GM19397 (cell line): ENCODE results near the gene LYST.
"Not testable (repeated sequence)": the region's sequence is repeated elsewhere in the genome, so short reads cannot be mapped to it uniquely, and the experiment has no call there.

Experiments
- ATAC-seq: cut with Tn5 transposase; IDR thresholded peaks from one replicate; pipeline ENCODE4 v1.9.1; 2021; ENCODE audit warnings: mild to moderate bottlenecking, moderate library complexity; ENCODE audit not compliant: unreplicated experiment

LYST gene

DNA sequence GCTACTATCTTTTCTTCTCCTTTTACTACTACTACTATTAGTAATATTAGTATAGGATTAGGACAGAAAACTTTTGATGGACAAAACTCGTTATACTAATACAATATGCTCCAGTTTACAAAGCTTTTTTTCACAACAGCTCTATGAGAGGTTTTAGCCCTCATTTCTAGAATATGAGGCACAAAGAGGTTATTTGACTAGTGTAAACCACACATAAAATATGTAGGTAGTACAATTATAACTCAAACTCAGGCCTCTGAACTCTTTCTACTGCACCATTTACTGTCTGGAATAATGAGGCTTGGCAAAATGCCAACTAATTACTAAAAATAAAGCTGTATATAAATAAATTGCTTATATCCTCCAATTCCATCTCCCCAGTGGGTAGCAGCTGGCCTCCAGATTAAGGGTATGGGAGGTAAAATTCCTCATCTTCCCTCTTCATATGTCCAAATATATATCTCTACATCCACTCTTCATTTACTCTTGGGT lies 99.9 kb downstream of the LYST start:
- no peak for ATAC-seq

DNA sequence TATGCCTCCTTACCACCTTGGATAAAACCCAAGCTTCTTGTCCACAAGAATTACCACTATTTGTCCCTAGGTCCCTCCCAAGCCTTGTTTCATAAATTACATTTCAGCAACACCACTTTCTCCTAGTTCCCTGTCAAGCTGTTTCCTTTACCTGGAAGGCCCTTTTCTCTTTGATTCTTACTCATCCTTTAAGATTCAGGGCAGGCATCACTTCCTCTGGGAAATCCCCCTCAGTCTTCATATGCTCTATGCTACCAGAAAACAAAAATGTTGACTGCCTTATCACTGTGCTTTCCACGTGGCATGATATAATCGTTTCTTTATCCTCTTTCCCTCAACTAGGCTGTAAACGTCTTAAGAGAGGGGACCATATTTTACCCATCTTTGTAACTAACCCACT lies 102.7 kb downstream of the LYST start:
- no peak for ATAC-seq

- ATAC-seq: no peak
These were observed 107.4 kb downstream of the LYST start for GRCh38 chr1:235759336-235759735.

DNA sequence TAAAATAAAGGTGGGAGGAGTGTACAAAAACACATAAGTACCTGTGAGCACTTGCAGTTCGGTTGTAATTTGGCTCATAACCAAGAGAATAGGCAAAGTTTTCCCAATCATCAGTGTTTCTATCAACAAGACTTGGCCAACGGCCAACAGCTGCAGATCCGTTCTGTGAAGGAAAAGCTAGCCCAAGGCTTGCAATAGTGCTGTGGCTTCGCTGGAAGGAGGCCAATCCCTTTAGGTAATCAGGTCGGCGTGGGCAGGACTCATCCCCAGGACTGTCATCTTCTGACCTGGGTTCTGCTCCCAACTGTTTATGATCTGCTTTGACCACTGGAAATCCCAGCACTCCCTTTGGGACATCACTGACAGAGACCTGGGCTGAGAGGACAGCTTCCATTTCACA lies 107.8 kb downstream of the LYST start:
- ATAC-seq: no peak

- ATAC-seq: no peak
These were observed 109.1 kb downstream of the LYST start for GRCh38 chr1:235757587-235758096.

DNA sequence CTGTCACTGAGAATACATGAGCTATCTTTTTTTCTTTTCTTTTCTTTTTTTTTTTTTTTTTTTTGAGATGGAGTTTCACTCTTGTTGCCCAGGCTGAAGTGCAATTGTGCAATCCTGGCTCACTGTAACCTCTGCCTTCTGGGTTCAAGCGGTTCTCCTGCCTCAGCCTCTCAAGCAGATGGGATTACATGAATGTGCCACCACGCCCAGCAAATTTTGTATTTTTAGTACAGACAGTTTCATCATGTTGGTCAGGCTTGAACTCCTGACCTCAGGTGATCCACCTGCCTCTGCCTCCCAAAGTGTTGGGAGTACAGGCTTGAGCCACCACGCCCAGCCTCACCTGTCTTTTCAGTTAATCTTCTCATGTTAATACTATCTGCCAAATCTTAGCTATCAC lies 112.5 kb downstream of the LYST start:
- ATAC-seq: not testable (repeated sequence)

- no peak for ATAC-seq
These were observed 116.9 kb downstream of the LYST start for GRCh38 chr1:235749755-235750300.

- no peak for ATAC-seq
These were observed 118.0 kb downstream of the LYST start for GRCh38 chr1:235748747-235749146.

DNA sequence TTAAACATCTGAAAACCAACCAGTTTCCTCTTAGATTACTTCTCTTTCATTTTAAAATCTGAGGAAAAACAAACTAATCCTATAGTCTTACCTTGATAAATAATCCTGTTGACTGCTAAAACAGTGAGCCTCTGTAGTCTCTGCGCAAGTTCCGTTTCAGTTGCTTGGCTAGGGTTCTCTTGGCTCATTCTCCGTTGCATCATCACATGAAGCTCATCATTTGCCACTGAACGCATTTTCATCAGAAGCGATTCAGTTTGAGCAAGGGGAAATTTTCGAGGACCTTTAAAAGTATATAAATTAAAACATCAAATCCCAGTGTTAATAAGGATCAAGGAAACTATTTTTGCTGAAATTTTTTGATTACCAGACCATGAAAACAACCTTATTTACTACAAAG lies 120.5 kb downstream of the LYST start:
- no peak for ATAC-seq

DNA sequence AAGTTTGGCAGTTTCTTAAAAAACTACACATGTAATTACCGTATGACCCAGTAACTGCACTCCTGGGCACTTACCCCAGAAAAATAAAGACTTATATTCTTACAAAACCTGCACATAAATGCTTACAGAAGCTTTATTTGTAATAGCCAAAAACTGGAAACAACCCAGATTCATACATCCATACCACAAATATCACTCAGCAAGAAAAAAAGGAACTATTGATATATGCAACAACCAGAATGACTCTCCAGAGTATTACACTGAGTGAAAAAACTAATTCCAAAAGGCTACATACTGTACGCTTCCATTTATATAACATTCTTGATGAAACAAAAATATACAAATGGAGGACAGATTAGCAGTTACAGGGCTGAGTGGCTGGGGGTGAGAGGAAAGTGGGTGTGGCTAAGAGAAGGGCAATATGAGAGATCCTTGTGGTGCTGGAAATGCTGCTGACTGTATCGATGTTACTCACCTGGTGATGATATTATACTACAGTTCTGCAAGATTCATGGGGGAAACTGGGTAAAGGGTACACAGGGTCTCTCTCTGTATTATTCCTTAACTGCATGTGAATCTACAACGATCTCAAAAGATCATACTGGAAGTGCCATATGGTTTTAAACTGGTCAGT lies 121.1 kb downstream of the LYST start:
- ATAC-seq: no peak

DNA sequence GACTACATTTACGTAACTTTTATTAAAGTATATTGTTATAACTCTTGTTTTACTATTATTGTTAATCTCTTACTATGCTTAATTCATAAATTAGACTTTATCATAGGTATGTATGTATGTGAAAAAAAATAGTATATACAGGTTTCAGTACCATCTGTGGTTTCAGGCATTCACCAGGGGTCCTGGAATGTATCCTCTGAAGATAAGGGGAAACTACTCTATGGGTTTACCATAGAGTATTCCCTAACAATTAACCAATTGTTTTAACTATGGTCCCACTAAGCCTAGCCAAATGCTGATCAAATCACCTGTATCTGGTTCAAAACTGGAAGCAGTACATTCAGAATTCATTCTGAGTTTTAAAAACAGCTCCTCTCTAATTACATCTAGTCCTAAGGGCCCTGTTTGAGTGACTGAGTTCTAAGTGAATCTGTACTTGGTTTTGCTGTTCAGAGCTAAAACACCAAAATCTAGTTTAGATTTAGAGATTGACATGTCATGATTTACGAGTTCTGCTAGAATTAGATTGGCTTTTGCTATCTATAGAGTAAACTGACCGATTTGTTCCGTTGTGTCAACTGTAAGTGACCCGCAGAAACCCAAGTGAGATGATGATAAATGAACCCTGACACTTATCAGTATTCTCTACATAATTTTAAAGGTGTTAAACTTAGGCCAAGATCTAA lies 123.6 kb downstream of the LYST start:
- ATAC-seq: no peak

- no peak for ATAC-seq
These were observed 125.4 kb downstream of the LYST start for GRCh38 chr1:235741294-235741693.

DNA sequence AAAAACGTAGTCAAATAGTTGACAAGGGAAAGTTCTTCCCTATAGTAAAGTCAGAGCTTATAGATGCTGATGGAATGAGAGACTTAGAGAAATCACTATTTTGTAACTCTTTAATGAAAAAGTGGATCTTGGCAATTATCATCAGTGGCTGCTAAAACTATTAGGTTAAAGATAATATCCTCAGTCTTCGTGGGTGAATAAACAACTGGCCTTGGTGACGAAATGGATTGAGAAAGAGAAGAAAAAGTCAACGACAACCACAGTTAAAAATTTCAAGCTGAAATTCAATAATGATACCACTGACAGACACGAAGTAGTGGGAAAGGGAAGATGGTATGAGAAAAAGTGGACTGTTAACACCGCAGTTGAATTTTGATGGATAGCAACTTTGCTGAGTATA lies 127.1 kb downstream of the LYST start:
- no peak for ATAC-seq

DNA sequence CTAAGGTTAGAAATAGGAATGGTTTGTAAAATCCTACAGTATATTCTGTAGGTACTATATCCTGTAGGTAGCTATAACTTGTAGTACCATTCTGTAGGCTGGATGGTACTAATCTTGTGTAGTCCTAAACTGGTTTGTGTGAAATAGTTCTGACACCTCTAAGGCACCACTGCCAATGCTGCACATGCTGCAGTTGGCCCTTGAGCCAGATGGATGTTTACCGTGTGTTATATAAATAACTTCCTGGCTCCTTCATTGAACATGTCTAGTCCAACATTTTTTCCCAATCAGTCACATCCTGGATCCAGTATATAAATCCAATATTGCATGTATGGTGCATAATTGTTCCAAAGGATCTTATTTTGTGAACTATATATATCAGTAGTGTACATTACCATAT lies 127.6 kb downstream of the LYST start:
- no peak for ATAC-seq

DNA sequence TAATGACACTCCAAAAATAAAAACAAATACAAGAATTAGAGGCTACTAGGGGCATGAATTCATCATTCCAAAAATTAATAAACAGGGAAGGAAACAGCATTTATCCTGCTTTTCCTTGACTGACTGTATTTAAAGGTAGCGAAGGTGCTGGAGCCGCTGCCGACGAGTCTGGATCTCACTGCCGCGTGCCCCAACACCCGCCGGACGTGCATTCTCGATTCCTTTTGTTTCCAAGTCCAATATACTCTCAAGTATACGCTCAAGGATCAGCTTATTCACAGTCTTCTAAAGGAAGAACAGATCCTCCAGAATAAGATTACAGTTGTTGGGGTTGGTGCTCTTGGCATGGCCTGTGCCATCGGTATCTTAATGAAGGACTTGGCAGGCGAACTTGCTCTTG lies 129.0 kb downstream of the LYST start:
- ATAC-seq: no peak

DNA sequence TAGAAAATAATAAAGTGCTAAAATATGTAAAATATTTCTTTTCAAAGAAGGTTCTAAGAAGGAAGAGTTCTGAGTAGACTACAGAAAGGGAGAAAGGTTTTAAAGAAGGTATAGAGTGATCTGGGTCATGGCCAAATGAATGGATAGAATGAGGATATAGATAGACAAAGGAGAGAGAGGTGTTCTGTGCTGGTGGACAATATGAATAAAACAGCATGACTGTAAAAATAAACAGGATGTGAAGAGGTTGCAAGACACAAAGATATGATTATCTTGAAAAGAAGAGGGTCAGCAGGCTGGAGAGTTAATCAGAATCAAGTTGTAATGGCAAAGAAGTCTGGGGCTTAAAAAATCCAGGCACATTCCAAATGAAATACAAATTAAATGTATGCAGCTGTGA lies 130.4 kb downstream of the LYST start:
- no peak for ATAC-seq

- no peak for ATAC-seq
These were observed 131.1 kb downstream of the LYST start for GRCh38 chr1:235735621-235736020.

DNA sequence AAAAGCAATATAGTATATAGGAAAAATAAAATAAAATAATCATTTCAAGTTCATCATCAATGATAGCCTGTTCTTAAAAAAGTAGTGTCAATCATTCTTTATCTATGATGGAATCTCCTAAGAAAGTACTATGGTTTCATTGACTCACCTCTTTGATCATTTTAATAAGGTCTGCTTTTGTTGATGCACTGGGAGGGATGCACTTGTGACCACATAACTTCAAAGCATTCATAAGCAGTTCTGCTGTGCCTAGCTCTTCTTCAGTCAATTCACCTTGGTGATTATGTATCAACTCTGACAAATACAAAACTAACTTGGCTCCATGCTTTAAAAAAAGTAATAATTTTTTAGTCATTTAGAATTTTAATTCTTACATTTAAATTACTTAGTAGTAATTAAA lies 132.4 kb downstream of the LYST start:
- ATAC-seq: no peak

DNA sequence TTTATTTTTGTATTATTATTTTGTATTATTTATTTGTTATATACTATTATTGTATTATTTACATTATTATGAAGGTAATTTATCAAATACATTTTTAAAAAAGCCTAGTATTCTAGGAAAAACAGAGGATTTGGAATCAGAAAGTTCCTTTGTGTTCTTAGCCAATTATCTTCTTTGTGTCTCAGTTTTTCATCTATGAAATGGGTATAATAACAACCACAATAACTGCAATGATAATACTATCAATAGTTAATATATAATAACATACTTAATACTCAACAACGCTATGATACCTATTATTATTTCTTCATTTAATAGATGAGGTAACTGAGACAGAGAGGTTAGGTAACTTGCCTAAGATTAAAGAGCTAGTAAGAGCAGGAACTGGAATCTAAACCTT lies 136.7 kb downstream of the LYST start:
- ATAC-seq: no peak

DNA sequence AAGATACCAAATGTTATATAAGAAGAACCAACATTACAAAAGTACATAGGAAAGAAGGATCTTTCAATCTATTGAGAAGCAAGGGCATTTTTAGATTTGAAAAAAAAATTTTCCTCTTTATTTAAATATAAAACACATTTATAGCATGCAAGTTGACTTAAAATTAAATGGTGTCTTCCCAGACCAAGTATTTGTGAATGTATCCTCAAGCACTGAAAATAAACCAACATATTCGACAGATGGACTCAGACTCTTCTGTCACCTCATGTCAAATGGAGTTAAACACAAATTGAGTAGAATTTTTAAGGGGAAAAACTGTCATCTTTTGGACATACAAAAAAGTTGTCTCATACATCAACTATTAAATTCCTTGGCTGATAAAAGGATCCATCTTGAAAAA lies 140.1 kb downstream of the LYST start:
- ATAC-seq: no peak

DNA sequence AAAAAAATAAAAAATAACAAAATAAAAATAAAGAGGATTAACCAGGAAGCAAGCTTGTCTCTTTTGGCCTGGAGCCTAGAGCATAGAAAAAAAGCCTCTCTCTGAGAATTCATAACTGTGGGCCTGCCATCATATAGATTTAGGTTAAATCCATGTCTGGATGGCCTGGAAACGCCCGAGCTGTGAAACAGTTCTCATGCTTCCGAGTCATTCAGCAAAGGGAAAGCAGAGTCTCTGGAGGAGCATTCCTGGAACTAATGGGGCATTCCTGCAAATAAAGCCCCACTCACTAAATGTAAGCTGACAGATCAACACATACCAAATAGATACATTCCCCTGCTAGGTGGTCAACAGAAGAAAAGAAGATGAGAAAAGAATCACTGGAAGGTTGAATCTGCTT lies 141.3 kb downstream of the LYST start:
- ATAC-seq: no peak

GRCh38 chr1:235724730-235725129 lies 142.0 kb downstream of the LYST start:
- ATAC-seq: no peak
